H1 (cell line): ENCODE results near the gene CEBPE. TPM values are rescaled to one million over a fixed set of nuclear protein-coding genes. Genes with fewer than 3 reads are reported as not detected.

Source experiments
- CTCF ChIA-PET: fragments of 300-600 bp; sonication (Branson Sonifier 250); formaldehyde crosslinking; loops from one replicate; lab custom pipeline; 2021; ENCODE audit not compliant: partially characterized antibody; lab: Charles Lee
- POLR2A ChIA-PET: fragments of 300-600 bp; sonication (Branson Sonifier 250); formaldehyde crosslinking; loops from one replicate; lab custom pipeline; 2021; ENCODE audit warnings: inconsistent platforms; ENCODE audit not compliant: partially characterized antibody; lab: Charles Lee
- DNase-seq, 2 experiments: peaks; one replicate each; pipeline versions ENCODE4 v3.0.0 to v3.0.0-alpha.2; 2010 to 2022; ENCODE audit warnings: low spot score in 2 of 2, low read depth in 1 of 2, mixed read lengths in 1 of 2
- FAIRE-seq: peaks from 2 replicates; lab custom pipeline; 2011; peaks lifted over from hg19 to GRCh38; lab: Jason Lieb, UNC
- H2AFZ ChIP-seq: 2 replicates; pipeline ENCODE4 v1.8.1; 2012; ENCODE audit warnings: low read length, inconsistent platforms
- H2AK5ac ChIP-seq: 2 replicates; pipeline ENCODE4 v1.6.1; 2013; ENCODE audit warnings: low read depth, low read length
- H2BK120ac ChIP-seq: replicated peaks from 2 replicates; pipeline ENCODE3; 2013; ENCODE audit warnings: low read depth, low read length, inconsistent platforms
- H2BK12ac ChIP-seq: 2 replicates; pipeline ENCODE4 v1.6.1; 2013; ENCODE audit warnings: low read depth, low read length
- H2BK15ac ChIP-seq: 2 replicates; pipeline ENCODE4 v1.6.1; 2013; ENCODE audit warnings: low read length
- H2BK20ac ChIP-seq: 2 replicates; pipeline ENCODE4 v1.6.1; 2013; ENCODE audit warnings: low read length
- H2BK5ac ChIP-seq: 2 replicates; pipeline ENCODE4 v1.6.1; 2013; ENCODE audit warnings: low read depth, low read length
- H3K14ac ChIP-seq: 2 replicates; pipeline ENCODE4 v1.6.1; 2013; ENCODE audit warnings: inconsistent platforms; ENCODE audit not compliant: insufficient read length
- H3K18ac ChIP-seq: 2 replicates; pipeline ENCODE4 v1.6.1; 2013; ENCODE audit warnings: low read length; ENCODE audit errors: extremely low read depth
- H3K23ac ChIP-seq: 2 replicates; pipeline ENCODE4 v1.6.1; 2013; ENCODE audit warnings: inconsistent platforms; ENCODE audit not compliant: insufficient read length
- H3K23me2 ChIP-seq: 2 replicates; pipeline ENCODE4 v1.6.1; 2013; ENCODE audit warnings: low read depth, low read length
- H3K27ac ChIP-seq: 2 replicates; pipeline ENCODE4 v1.6.1; 2011; ENCODE audit warnings: low read depth, low read length, inconsistent platforms
- H3K27me3 ChIP-seq, 4 experiments: replicated peaks in 1 of 4; 1 replicate in 1 of 4; 2 replicates in 3 of 4; pipeline versions ENCODE4 v1.6.1 to v1.8.1; 2011 to 2013; ENCODE audit warnings: low read length in 3 of 4, mild to moderate bottlenecking in 3 of 4, inconsistent platforms in 2 of 4, mixed read lengths in 2 of 4, moderate library complexity in 1 of 4; ENCODE audit not compliant: control insufficient read depth in 3 of 4, insufficient read depth in 3 of 4; ENCODE audit errors: extremely low read depth in 1 of 4
- H3K36me3 ChIP-seq, 4 experiments: 2 replicates each; pipeline versions ENCODE4 v1.6.1 to v1.8.1; 2011 to 2013; ENCODE audit warnings: mild to moderate bottlenecking in 4 of 4, low read length in 3 of 4, moderate library complexity in 2 of 4, control low read depth in 1 of 4, inconsistent platforms in 1 of 4; ENCODE audit not compliant: insufficient read depth in 4 of 4, control insufficient read depth in 2 of 4
- H3K4ac ChIP-seq: replicated peaks from 2 replicates; pipeline ENCODE3; 2013; ENCODE audit warnings: low read length, low read depth, mixed read lengths, inconsistent platforms; ENCODE audit not compliant: insufficient read length
- H3K4me1 ChIP-seq, 4 experiments: replicated peaks in 1 of 4; 1 replicate in 1 of 4; 2 replicates in 3 of 4; pipeline versions ENCODE4 v1.6.1 to v1.8.1; 2011 to 2013; ENCODE audit warnings: low read length in 3 of 4, inconsistent platforms in 2 of 4, mixed read lengths in 1 of 4; ENCODE audit not compliant: insufficient read depth in 4 of 4, control insufficient read depth in 3 of 4
- H3K4me2 ChIP-seq, 2 experiments: 2 replicates each; pipeline versions ENCODE4 v1.6.1 to v1.8.1; 2011 to 2013; ENCODE audit warnings: low read depth in 2 of 2, low read length in 2 of 2, control low read depth in 1 of 2, inconsistent platforms in 1 of 2, mild to moderate bottlenecking in 1 of 2; ENCODE audit not compliant: insufficient read depth in 1 of 2
- H3K4me3 ChIP-seq, 4 experiments: fragments of 200-600, 300-600 bp in 1 of 4; sonication (generic), shearing (Covaris generic), sonication (Bioruptor Twin) in 1 of 4; 2 replicates each; pipeline versions ENCODE4 v1.5.1 to v1.8.1; 2011 to 2016; ENCODE audit warnings: low read length in 4 of 4, low read depth in 3 of 4, control low read depth in 2 of 4, inconsistent platforms in 2 of 4, mild to moderate bottlenecking in 2 of 4, mixed read lengths in 1 of 4, moderate library complexity in 1 of 4; ENCODE audit not compliant: insufficient read depth in 2 of 4; ENCODE audit errors: extremely low read depth in 1 of 4
- H3K56ac ChIP-seq: replicated peaks from 2 replicates; pipeline ENCODE3; 2013; ENCODE audit warnings: low read depth, mild to moderate bottlenecking, mixed read lengths, low read length, inconsistent platforms; ENCODE audit not compliant: insufficient read length
- H3K79me1 ChIP-seq: 2 replicates; pipeline ENCODE4 v1.6.1; 2013; ENCODE audit warnings: low read depth, low read length, control low read depth
- H3K79me2 ChIP-seq, 2 experiments: 2 replicates each; pipeline versions ENCODE4 v1.6.1 to v1.8.1; 2012 to 2013; ENCODE audit warnings: low read length in 2 of 2, mild to moderate bottlenecking in 2 of 2, inconsistent platforms in 1 of 2; ENCODE audit not compliant: insufficient read depth in 2 of 2, control insufficient read depth in 1 of 2
- H3K9ac ChIP-seq, 4 experiments: replicated peaks in 1 of 4; 1 replicate in 1 of 4; 2 replicates in 3 of 4; pipeline versions ENCODE4 v1.6.1 to v1.8.1; 2011 to 2013; ENCODE audit warnings: low read depth in 3 of 4, low read length in 3 of 4, control low read depth in 2 of 4, mild to moderate bottlenecking in 2 of 4, moderate library complexity in 2 of 4, inconsistent platforms in 1 of 4; ENCODE audit errors: extremely low read depth in 1 of 4
- H3K9me3 ChIP-seq, 2 experiments: 2 replicates each; pipeline versions ENCODE4 v1.6.1 to v1.8.1; 2012 to 2013; ENCODE audit warnings: mild to moderate bottlenecking in 2 of 2, moderate library complexity in 2 of 2, control low read depth in 1 of 2, inconsistent platforms in 1 of 2, low read depth in 1 of 2, low read length in 1 of 2, mixed read lengths in 1 of 2; ENCODE audit not compliant: insufficient read depth in 2 of 2
- H4K20me1 ChIP-seq, 2 experiments: replicated peaks in 1 of 2; 2 replicates each; pipeline versions ENCODE3 to v1.8.1; 2011 to 2013; ENCODE audit warnings: inconsistent platforms in 2 of 2, low read length in 2 of 2, mild to moderate bottlenecking in 1 of 2; ENCODE audit not compliant: insufficient read depth in 2 of 2, control insufficient read depth in 1 of 2
- H4K5ac ChIP-seq: 2 replicates; pipeline ENCODE4 v1.6.1; 2013; ENCODE audit warnings: low read length, low read depth, mixed read lengths, inconsistent platforms; ENCODE audit not compliant: insufficient read length
- H4K8ac ChIP-seq: 2 replicates; pipeline ENCODE4 v1.8.0; 2013; ENCODE audit warnings: mild to moderate bottlenecking, moderate library complexity, low read length, inconsistent platforms; ENCODE audit not compliant: insufficient read depth; ENCODE audit errors: extremely low read depth
- H4K91ac ChIP-seq: replicated peaks from 2 replicates; pipeline ENCODE3; 2013; ENCODE audit warnings: low read length, mixed read lengths, inconsistent platforms; ENCODE audit not compliant: insufficient read length
- ATF2 ChIP-seq: IDR thresholded peaks from 2 replicates; pipeline ENCODE4 v1.6.1; 2012; ENCODE audit warnings: low read length, inconsistent platforms
- CBX5 ChIP-seq: fragments of 300-800, 300-1000 bp; sonication (generic); IDR thresholded peaks from 2 replicates; pipeline ENCODE4 v1.7.1; 2016; ENCODE audit warnings: antibody characterized with exemption, low read length, low read depth
- CBX8 ChIP-seq: fragments of 300-800, 300-1000 bp; sonication (generic); IDR thresholded peaks from 2 replicates; pipeline ENCODE4 v1.7.1; 2016; ENCODE audit warnings: low read depth, low read length, borderline replicate concordance
- CREB1 ChIP-seq: IDR thresholded peaks from 2 replicates; pipeline ENCODE4 v1.6.1; 2012; ENCODE audit warnings: inconsistent platforms
- EP300 ChIP-seq, 2 experiments: IDR thresholded peaks; 1 replicate in 1 of 2; 2 replicates in 1 of 2; pipeline ENCODE4 v1.6.1; 2011 to 2012; ENCODE audit warnings: low read depth in 2 of 2, low read length in 2 of 2, mild to moderate bottlenecking in 2 of 2, borderline replicate concordance in 1 of 2, inconsistent platforms in 1 of 2, moderate library complexity in 1 of 2
- SUZ12 ChIP-seq: fragments of 200-600 bp; sonication (generic); IDR thresholded peaks from 2 replicates; pipeline ENCODE4 v1.6.1; 2012; ENCODE audit warnings: mild to moderate bottlenecking, inconsistent platforms, low read length, moderate library complexity, mixed read lengths
- USF2 ChIP-seq: IDR thresholded peaks from 2 replicates; pipeline ENCODE4 v1.6.1; 2011; ENCODE audit warnings: low read length, improper control_type of control experiment
- WGBS, 2 experiments: shearing (Covaris generic) in 1 of 2; methylation state at CpG; one replicate each; pipeline versions ENCODE4 v1.1.6 to v1.1.7; 2013 to 2015; ENCODE audit warnings: low lambda C conversion rate in 2 of 2, mixed read lengths in 2 of 2, inconsistent platforms in 1 of 2, low coverage in 1 of 2, missing lambda C conversion rate in 1 of 2; ENCODE audit not compliant: insufficient replicate concordance in 2 of 2, insufficient coverage in 1 of 2, insufficient read length in 1 of 2; ENCODE audit errors: extremely low coverage in 1 of 2, missing lambda C conversion rate in 1 of 2; 5-methylcytosine and 5-hydroxymethylcytosine counted together
- polyA plus RNA-seq, 7 experiments: library from polyadenylated mRNA; depleted of rRNA in 3 of 7; stranded (reverse) in 5 of 7; unstranded in 2 of 7; fragments of >200 nt in 5 of 7; fragments of 200-250 nt in 2 of 7; gene quantifications; 1 replicate in 5 of 7; 2 replicates in 1 of 7; 4 replicates in 1 of 7; pipeline versions ENCODE4 v1.2.1 to v1.2.3, GENCODE V29; 2011 to 2013; ENCODE audit warnings: missing spikeins in 2 of 7, mixed read lengths in 2 of 7
- total RNA-seq: library from RNA; stranded (reverse); fragmentation: NEBNext Ultra II Directional; extraction: Animal tissue kit (Norgen Biotek cat#: 25700); gene quantifications from 2 replicates; pipeline ENCODE4 v1.2.1, GENCODE V29; 2021

The CEBPE gene
- total and polyA plus RNA-seq, 2 of the 8 experiments (the other 6 are each of a cell fraction or from before 2014, with no cell fraction given): 0.05 TPM; not detected in 1

GRCh38 chr14:23067847-23068788 is 50.9 kb downstream of the CEBPE start:
- Histone ChIP-seq H2BK20ac (no peak overlapping the region), H3K79me2 (peaks cover 23 to 49% of the 10 kb centered on the region in 2 experiments), H3K4ac (no peak overlapping the region), H3K14ac (no peak overlapping the region), H2BK12ac (no peak overlapping the region), H3K18ac (no peak overlapping the region), H4K5ac (no peak overlapping the region), H3K79me1 (peaks cover 7% of the 10 kb centered on the region), H2BK5ac (0 out of 2 replicates have a peak overlapping the region, but pooled peaks have one; percentile 3), H3K23me2 (peaks cover 14% of the 10 kb centered on the region), H3K23ac (no peak overlapping the region), H3K36me3 (peaks cover 42 to 68% (median 54%) of the 10 kb centered on the region in 4 experiments), H4K8ac (no peak overlapping the region; the same call in 1 of the 2 replicates), H2BK15ac (no peak overlapping the region), H3K4me3 (peak overlapping the region in 1 of 4 experiments; percentile 18; a peak in 2 of 8 replicates), H3K9me3 (no peaks in the 10 kb centered on the region), H3K56ac (no peak overlapping the region), H2BK120ac (no peak overlapping the region), H3K27me3 (no peaks in the 10 kb centered on the region), H2AFZ (no peak overlapping the region), H3K27ac (0 out of 2 replicates have a peak overlapping the region, but pooled peaks have one; percentile 24), H4K20me1 (peaks cover 21 to 24% of the 10 kb centered on the region in 2 experiments), H3K4me2 (peak overlapping the region in 1 of 2 experiments; percentile 43; a peak in 1 of 4 replicates), H3K4me1 (peaks cover 5 to 27% (median 15%) of the 10 kb centered on the region in 4 experiments; a peak in 6 of 7 replicates), H3K9ac (no peak overlapping the region), H2AK5ac (no peak overlapping the region), H4K91ac (no peak overlapping the region)
- DNase-seq: no peak
- ChIA-PET CTCF (interaction anchor here (0.6 to 2.9 kb wide), 69 partner anchors 9 to 1058 kb away, joined by 3 to 55 read pairs (median 4); partner anchors contain the start of genes ACIN1, AJUBA, C14orf119 and CDH24), POLR2A (interaction anchor here (0.8 to 3.3 kb wide), 22 partner anchors 9 to 245 kb away, joined by 3 to 33 read pairs (median 4); partner anchors contain the start of genes ACIN1, C14orf119, HAUS4 and PRMT5)
- FAIRE-seq: no peak
- 84% methylated on average over 14 of the region's 14 CpGs; no CpG with 5 or more reads in 1 of the 2 experiments for WGBS, 2 experiments
- TF ChIP-seq SUZ12: no peak
- TF ChIP-seq USF2: no peak
- TF ChIP-seq ATF2: no peak
- TF ChIP-seq CREB1: no peak
- TF ChIP-seq CBX8: no peak
- no peak for TF ChIP-seq CBX5
- TF ChIP-seq EP300 (IDR thresholded peaks at IDR 0.05; ENCODE audit: borderline replicate concordance in 1 of 2, low read depth in 2 of 2, low read length in 2 of 2): no peak
